Measurements from ENCODE around the gene ABI1.

Gene ABI1

DNA sequence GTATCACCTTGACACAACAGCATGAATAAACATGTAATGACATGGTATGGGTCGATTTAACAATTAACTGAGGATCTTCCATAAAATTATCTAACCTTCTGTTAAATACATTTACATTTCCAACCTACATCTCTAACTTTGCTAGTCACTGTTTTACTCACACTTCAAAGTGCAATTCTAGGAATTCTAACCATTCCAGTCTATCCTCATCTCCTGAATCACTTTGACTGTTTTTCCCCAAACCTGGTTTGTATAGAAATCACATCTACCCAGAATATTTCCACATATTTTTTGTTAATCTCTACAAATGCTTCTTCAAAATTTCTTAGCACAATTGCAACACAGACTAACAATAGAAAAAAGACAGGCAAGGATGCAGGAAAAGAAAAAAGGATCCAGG is 6.2 kb downstream of the ABI1 start:
- no peak for DNase-seq

DNA sequence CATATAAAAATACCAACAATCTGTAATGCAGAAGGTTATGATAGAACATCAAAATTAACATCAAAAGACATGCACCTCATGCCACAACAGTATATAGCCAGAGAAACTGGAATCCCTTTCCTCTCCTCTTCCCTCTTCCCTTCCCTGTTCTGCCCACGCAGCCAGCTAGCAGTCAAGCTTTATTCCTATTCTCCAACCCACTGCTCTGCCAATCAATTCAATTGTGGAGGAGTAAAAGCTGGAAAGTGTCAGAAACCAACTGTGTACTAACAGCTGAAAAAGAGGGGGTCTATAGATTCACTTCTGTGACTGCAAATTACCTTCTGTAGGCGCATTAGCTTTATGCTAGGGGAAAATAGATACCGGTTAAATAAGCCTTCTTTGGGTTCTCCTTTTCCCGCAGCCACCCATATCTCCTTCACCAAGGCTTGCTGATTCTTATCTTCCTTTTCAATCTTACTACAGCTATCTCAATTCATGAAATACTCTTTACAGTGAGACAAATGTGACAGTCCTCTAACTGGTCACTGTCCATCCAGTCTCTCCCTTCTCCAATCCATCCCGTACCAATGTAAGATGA is 16.3 kb downstream of the ABI1 start:
- no peak for DNase-seq

DNA sequence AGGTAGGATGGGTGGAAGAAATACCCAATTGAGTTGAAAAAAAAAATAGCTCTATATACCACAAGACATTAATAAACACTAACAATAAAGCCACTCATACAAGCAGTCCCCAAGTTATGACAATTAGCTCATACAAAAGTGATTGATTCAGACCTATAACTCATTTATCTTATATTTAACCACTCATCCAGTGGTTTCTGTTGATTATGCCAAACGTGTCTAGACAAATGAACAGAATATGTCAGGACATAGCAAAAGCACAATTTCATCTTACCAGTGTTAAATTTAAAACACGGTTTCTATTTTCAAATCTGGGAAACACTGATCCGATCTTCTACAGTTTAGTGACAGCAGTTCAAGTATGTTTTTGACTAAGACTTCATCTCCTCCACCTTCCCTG is 17.0 kb downstream of the ABI1 start:
- DNase-seq = no peak

DNA sequence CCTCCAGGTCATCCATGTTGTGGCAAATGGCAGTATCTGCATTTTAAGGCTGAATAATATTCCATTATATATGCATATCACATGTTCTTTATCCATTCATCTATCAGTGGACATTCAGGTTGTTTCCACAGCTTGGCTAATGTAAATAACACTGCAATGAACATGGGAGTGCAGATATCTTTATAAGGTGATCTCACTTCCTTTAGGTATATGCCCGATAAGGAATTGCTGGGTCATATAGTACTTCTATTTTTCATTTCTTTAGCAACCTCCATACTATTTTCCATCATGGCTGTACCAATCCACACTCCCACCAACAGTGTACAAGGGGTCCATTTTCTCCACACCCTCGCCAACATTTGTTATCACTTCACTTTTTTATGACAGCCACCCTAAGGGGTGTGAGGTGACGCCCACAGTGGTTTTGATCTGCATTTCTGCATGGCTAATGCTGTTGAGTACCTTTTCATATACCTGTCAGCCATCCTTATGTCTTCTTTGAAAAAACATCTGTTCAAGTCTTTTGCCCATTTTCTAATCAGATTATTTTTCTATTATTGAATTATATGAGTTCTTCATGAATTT is 18.9 kb downstream of the ABI1 start:
- no peak for DNase-seq

DNA sequence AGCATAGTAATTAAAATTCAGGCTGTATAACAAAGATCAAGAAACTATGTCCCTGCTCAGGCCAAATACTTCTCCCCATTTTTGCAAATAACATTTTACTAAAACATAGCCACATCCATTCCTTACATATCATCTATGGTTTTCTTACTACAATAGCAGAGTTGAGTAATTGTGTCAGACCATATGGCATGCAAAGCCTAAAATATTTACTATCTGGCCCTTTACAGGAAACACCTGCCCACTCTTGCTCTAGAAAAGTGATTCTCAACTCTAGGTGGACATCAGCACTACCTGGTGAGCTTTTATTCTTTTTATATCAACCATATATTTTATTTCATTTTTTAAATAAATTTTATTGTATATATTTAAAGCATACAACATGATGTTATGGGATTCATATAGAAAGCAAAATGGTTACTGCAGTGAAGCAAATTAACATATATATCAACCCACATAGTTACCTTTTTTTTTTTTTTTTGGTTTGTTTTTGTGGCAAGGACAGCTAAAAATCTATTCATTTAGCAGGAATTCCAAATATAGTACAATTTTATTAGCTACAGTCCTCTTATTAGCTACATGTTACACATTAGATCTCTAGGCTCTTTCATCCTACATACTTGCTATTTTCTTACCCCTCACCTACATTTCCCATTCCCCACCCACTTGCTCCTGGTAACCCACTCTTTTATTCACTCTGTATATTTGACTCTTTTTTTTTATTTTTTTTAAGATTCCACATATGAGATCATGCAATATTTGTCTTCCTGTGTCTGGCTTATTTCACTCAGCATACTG is 19.6 kb downstream of the ABI1 start:
- DNase-seq = no peak

DNA sequence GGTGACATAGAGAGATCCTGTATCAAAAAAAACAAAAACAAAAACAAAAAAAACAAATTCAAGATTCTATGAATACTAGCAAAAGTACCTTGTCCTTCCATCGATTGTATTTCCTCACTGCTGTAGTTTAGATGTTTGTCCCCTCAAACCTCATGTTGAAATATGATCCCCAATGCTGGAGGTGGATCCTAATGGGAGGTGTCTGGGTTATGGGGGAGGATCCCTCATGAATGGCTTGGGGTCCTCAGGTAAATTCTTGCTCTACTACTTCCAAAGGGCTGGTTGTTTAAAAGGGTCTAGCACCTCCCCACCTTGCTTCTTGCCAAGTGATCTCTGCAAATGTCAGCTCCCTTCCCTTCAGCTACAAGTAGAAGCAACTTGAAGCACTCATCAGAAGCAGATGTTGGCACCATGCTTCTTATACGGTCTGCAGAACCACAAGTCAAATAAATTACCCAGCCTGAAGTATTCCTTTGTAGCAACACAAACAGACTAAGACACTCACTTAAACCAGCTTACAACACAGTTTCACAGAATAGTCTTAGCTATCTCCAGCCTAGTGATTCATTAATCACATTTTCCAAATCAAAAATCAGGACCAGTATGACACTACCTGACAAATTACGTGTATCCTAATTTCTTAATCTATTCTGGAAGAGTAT is 20.7 kb downstream of the ABI1 start:
- DNase-seq = no peak

DNA sequence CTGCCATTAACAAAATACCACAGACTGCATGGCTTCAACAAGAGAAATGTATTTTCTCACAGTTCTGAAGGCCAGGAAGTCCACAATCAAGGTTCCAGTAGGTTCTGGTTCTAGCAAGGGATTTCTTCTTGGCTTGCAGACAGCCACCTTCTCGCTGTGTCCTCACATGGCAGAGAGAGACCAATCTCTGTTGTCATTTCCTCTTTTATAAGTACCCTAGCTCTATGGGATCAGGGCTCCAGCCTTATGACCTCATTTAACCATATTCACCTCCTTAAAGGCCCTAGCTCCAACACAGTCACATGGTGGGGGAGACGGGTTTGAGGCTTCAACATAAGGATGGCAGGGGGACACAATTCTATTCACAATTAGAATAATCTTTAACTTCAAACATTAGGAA is 23.6 kb downstream of the ABI1 start:
- DNase-seq = no peak

DNA sequence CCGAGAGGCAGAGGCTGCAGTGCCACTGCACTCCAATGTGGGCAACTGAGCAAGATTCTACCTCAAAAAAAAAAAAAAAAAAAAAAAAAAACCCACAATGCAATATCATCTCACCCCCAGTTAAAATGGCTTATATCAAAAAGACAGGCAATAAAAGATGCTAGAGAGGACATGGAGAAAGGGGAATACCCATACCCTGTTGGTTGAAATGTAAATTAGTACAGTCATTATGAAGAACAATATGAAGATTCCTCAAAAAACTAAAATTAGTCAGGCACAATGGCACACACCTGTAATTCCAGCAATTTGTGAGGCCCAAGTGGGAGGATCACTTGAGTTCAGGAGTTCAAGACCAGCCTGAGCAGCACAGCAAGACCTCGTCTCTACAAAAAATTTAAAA is 25.7 kb downstream of the ABI1 start:
- no peak for DNase-seq

DNA sequence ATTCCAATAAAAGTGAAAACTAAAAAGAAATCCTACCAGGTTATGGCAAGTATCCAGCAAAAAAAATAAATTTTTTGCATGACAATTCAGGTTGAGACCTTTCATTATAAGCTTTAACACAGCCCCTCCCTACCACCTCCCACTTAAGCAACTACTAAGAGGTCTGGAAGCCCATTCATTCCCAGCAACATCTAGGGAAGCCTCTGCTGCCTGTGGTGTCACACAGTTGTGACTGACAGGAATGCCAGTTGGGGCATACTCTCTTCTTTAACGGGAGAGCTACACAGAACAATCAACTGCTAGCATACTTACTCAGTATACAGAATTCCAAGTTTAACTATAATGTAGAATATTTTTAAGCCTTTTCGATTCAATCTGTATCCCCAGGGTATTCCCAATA is 27.8 kb downstream of the ABI1 start:
- DNase-seq = no peak

DNA sequence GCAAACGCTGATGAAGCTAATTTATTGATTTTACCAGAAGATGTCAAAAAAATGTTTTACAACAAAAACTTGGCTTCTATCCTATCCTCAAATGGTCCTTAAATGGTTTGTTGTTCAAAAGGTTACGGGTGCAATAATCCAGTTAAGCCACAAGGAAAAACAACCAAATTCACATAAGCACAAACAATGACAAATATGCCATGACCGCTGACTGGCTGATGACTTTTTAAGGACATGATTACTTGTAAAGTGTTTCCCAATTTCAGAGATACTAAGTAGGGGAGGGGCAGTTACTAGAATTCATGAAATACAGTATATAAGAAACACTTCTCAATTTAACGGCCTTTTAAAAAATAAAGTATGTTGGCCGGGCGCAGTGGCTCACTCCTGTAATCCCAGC is 28.8 kb downstream of the ABI1 start:
- no peak for DNase-seq

DNA sequence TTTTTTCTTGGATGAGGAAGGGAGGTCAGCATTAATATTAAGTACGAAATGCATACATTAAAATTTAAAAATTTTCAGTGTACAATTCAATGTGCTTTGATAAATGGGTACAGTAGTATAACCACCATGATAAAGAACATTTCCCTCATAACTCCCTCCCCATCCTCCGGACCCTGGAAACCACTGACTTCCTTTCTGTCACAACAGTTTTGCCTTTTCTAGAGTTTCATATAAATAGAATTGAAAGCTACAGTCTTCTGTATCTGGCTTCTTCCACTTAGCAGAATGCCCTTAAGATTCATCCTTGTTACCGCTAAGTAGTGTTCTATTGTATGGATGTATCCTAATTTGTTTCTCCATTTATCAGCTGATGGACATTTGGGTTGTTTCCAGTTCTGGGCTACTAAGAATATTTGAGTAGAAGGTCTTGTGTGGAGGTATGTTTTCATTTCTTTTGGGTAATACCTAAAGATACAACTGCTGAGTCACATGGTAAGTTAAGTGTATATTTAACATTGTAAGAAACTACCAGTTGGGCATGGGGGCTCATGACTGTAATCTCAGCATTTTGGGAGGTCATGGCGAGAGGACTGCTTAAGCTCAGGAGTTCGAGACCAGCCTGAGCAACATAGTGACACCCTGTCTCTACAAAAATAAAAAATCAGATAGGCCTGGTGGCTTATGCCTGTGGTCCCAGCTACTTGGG is 30.8 kb downstream of the ABI1 start:
- DNase-seq = no peak

DNA sequence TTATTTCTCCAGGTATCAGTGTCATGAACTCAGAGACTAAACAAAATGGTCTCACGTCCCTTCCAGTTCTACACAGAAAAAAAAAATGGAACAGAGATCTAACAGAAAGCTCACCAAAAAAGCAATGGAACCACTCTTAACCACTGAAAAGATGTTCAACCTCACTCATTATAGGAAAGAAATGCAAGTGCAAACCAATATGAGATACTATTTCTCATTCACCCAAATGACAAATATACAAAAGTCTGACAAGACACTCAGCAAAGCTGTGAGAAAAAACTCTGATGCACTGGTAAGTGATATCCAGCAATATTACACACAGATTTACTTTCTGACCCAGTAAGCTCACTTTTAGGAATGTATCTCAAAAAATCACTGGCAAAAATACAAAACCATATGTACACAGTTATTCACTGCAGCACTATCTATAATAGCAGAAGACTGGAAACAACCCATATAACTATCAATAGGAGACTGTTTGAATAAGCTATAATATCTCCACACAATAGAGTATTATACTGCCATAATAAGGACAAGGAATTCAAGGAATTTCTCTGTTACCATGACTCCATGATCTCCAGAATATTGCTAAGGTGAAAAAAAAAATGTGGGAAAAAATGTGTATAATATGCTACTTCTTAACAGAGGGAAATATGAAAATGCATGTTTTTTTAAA is 36.6 kb downstream of the ABI1 start:
- no peak for DNase-seq

DNA sequence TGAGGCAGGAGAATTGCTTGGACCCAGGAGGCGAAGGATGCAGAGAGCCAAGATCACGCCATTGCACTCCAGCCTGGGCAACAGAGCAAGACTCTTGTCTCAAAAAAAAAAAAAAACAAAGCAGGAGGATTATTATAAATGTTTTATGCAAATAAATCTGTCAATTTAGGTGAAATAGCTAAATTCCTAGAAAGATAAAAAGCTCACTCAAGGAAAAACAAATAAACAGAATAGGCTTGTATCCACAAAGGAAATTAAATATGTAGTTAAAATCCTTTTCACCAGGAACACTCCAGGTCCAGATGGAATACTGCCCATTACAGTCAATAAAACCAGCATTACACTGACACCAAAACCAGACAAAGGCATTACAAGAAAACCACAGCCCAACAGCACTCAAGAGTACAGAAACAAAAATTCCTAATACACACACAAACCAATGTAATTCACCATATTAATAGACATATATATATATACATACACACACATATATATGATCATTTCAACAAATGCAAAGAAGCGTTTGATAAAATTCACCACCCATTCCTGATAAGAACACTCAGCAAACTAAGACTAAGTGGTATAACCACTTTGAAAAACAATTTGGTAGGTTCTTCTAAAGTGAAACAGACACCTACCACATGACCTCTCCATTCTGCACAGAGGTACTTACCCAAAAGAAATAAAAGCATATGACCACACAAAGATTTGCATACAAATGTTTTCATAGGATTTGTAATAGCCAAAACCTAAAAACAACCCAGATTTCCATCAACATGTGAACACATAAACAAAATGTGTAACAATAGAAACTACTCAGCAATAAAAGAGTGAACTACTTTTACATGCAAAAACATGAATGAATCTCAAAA is 38.8 kb downstream of the ABI1 start:
- no peak for DNase-seq

DNA sequence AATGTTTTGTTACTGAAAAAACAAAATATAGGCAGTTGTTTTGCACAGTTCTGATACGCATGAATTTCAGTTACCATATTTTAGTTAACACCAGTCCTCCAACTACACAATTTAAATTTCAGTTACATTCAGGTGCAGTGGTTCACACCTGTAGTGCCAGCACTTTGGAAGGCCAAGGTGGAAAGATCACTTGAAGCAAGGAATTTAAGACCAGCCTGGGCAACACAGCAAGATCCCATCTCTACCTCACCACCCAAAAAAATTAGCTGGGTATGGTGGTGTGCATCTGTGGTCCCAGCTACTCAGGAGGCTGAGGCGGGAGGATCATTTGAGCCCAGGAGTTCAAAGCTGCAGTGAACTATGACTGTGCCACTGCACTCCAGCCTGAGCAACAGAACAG is 45.3 kb downstream of the ABI1 start:
- DNase-seq = no peak

DNA sequence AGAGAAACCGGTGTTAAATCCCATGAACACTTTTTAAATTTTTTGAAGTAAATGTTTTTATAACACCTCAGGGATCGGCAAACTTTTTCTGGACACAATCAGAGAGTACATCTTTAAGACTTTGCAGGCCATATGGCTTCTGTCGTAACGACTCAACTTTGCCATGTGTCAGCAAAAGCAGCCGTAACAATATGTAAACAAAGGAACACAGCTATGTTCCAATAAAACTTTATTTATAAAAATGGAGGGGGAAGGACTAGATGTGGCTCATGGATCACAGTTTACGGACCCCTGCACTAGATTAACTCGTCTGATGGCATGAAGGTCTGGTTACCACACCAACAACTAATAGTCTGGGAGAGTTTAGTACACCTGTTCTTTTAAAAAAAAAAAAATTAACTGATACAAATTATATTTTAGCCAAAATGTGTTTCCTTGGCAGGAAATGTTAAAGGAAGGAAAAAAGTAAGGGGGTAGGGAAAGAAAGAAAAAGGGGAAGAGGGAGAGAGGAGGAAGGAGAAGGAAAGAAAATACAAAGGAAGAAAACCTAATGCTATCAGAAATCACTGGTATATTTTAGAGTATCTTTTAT is 50.2 kb downstream of the ABI1 start:
- no peak for DNase-seq

DNA sequence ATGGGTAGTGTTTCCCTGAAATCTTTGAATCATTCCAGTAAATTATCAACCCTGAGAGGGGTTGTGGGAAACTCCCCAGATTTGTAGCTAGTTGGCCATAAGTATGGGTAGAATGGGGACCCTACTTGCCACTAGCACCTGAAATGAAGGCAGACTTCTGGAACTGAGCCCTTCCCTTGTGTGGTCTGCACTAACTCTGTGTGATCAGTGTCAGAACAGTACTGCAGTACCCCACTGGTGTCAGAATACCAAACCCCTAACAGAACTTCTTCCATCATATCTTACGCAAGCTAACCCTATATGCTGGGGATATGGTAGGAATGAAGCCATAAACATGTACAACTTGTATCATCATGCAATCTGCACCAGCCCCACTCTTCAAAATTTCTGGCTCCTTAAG is 50.8 kb downstream of the ABI1 start:
- DNase-seq = no peak

DNA sequence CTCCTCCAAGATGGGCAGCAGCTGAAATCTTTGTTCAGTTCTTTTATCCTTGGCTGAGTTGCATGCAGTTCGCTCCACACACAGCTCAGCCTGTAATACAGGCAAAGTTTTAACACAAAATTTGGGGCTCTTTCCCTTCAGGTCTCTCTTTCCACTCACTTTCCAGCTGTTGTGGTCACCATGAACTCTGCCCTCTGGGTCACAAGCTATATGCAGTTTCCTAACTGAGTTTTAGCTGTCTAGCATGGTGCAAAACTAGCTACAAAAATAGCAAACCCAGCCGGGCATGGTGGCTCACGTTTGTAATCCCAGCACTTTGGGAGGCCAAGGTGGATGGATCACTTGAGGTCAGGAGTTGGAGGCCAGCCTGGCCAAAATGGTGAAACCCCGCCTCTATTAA is 53.2 kb downstream of the ABI1 start:
- DNase-seq = no peak

DNA sequence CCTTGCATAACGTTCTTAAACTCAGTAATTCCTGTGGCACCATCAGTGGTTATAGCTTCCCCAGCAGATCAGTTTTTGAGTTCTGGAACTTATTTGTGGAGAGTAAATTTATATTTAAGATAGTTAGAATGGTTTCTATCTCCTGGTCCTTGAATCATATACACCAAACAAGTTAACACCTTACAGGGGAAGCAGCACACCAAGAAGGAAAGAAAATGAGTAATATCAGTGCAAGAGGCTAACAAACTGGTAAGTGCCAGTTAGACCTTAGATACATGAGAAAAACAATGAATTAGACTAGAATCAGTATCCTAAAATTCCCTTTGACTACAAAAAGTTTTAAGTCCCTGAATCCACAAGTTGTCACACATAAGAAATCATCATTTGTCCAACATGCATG is 54.2 kb downstream of the ABI1 start:
- no peak for DNase-seq

DNA sequence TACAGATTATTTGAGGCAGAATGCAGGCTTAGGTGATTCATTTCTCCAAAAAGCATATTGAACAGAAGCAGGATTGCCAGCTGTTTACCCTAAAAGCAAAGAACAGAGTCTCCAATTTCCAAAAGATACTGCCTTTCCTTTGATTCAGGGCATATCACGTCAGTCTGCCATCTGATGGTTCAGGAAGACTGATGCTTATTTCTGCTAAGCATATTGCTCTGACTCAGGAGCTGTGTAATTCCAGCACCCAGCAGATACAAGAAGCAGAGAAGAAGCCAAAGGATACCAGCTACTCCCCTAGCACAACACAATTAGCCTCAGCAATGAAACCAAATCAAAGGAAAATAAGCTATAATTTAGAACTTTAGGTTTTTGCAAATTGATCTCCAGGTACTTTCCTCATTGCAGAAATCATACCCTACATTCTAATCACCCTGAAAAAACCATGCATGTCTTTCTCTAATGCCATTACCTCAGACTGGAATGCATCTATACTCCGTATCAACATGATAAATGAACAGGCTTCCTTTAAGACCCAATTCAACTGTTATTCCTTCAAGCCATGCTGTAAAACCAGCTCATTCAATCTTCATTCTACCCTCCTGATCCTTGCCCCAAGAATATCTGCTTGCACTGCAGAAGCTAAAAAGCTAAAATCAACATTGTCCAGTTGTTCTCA is 55.1 kb downstream of the ABI1 start:
- DNase-seq = no peak

Data from KG1 (cell line).